GM23338 (cell line): ENCODE results near the gene PPP1R2B. TPM values are rescaled to one million over a fixed set of nuclear protein-coding genes. Genes with fewer than 3 reads are reported as not detected.
A peak's percentile ranks its signal among the peaks of the same experiment; 100 is the strongest.

Experiments used
- ATAC-seq: fragments of 200-7000 bp; cut with Tn5 transposase; 3 replicates; pipeline ENCODE4 v1.9.1; 2020
- DNase-seq: peaks from one replicate; pipeline ENCODE4 v3.0.0-alpha.2; 2015; ENCODE audit warnings: low spot score
- H2AFZ ChIP-seq: fragments of 200-600 bp; sonication (generic); 2 replicates; pipeline ENCODE4 v1.8.0; 2016; ENCODE audit warnings: antibody characterized with exemption, mild to moderate bottlenecking, moderate library complexity
- H3F3A ChIP-seq: fragments of 200-600 bp; sonication (generic); replicated peaks from 2 replicates; pipeline ENCODE4 v1.8.0; 2017; ENCODE audit warnings: antibody characterized with exemption, mixed run types, low read depth
- H3K27ac ChIP-seq: fragments of 200-600 bp; sonication (generic); 2 replicates; pipeline ENCODE4 v1.6.1; 2016; ENCODE audit warnings: low read depth
- H3K27me3 ChIP-seq: fragments of 200-600 bp; sonication (generic); 2 replicates; pipeline ENCODE4 v1.8.0; 2016; ENCODE audit warnings: mild to moderate bottlenecking, mixed run types, moderate library complexity; ENCODE audit not compliant: insufficient read depth
- H3K36me3 ChIP-seq: fragments of 200-600 bp; sonication (generic); 2 replicates; pipeline ENCODE4 v1.8.0; 2016; ENCODE audit warnings: mild to moderate bottlenecking; ENCODE audit not compliant: insufficient read depth
- H3K4me1 ChIP-seq: fragments of 200-600 bp; sonication (generic); 2 replicates; pipeline ENCODE4 v1.8.0; 2016; ENCODE audit warnings: mild to moderate bottlenecking, moderate library complexity; ENCODE audit not compliant: insufficient read depth
- H3K4me2 ChIP-seq: fragments of 200-600 bp; sonication (generic); 2 replicates; pipeline ENCODE4 v1.7.1; 2017; ENCODE audit warnings: mixed run types
- H3K4me3 ChIP-seq: fragments of 200-600 bp; sonication (generic); 2 replicates; pipeline ENCODE4 v1.6.1; 2016; ENCODE audit warnings: mixed run types
- H3K79me2 ChIP-seq: fragments of 200-600 bp; sonication (generic); replicated peaks from 2 replicates; pipeline ENCODE4 v1.8.0; 2017; ENCODE audit warnings: mild to moderate bottlenecking; ENCODE audit not compliant: insufficient read depth
- H3K9me2 ChIP-seq: fragments of 200-600 bp; sonication (generic); 2 replicates; pipeline ENCODE4 v1.8.0; 2017; ENCODE audit not compliant: insufficient read depth
- H4K20me1 ChIP-seq: fragments of 200-600 bp; sonication (generic); replicated peaks from 2 replicates; pipeline ENCODE4 v1.8.0; 2017; ENCODE audit warnings: mild to moderate bottlenecking; ENCODE audit not compliant: insufficient read depth
- H3K27ac Mint-ChIP-seq: 2 replicates; pipeline ENCODE4 v1.8.0; 2020; ENCODE audit warnings: inconsistent platforms, mild to moderate bottlenecking, moderate library complexity, mixed read lengths
- H3K27me3 Mint-ChIP-seq: 3 replicates; pipeline ENCODE4 v1.8.0; 2022; ENCODE audit warnings: low read depth, mild to moderate bottlenecking, moderate library complexity, mixed read lengths, inconsistent platforms; ENCODE audit not compliant: insufficient read depth, poor library complexity
- H3K36me3 Mint-ChIP-seq: 3 replicates; pipeline ENCODE4 v1.8.0; 2021; ENCODE audit warnings: low read depth, mild to moderate bottlenecking, inconsistent platforms, moderate library complexity, mixed read lengths
- H3K4me1 Mint-ChIP-seq: 3 replicates; pipeline ENCODE4 v1.8.0; 2020; ENCODE audit warnings: mild to moderate bottlenecking, inconsistent platforms, mixed read lengths
- H3K4me3 Mint-ChIP-seq: 3 replicates; pipeline ENCODE4 v1.8.0; 2021; ENCODE audit warnings: moderate library complexity, mild to moderate bottlenecking, inconsistent platforms, mixed read lengths
- H3K9me3 Mint-ChIP-seq: 3 replicates; pipeline ENCODE4 v1.8.0; 2020; ENCODE audit warnings: moderate library complexity, mild to moderate bottlenecking, inconsistent platforms, mixed read lengths
- CREB1 ChIP-seq: fragments of 250-450 bp; sonication (Bioruptor Pico); IDR thresholded peaks from 2 replicates; pipeline ENCODE4 v1.5.0; 2020; ENCODE audit warnings: low read depth, mild to moderate bottlenecking, moderate library complexity
- ETS1 ChIP-seq: IDR thresholded peaks from 2 replicates; pipeline ENCODE4 v1.6.1; 2016; ENCODE audit warnings: antibody characterized with exemption
- EZH2 ChIP-seq: fragments of 200-600 bp; sonication (generic); IDR thresholded peaks from one replicate; pipeline ENCODE4 v1.8.0; 2017; ENCODE audit warnings: antibody characterized with exemption, mild to moderate bottlenecking, low read depth; ENCODE audit not compliant: unreplicated experiment
- EZH2phosphoT487 ChIP-seq: fragments of 200-600 bp; sonication (generic); IDR thresholded peaks from one replicate; pipeline ENCODE4 v1.8.1; 2018; ENCODE audit warnings: antibody characterized with exemption; ENCODE audit not compliant: unreplicated experiment
- JUNB ChIP-seq: IDR thresholded peaks from one replicate; pipeline ENCODE4 v1.6.1; 2016; ENCODE audit warnings: antibody characterized with exemption; ENCODE audit not compliant: unreplicated experiment
- NANOG ChIP-seq: IDR thresholded peaks from 2 replicates; pipeline ENCODE4 v1.6.1; 2016; ENCODE audit warnings: antibody characterized with exemption, borderline replicate concordance
- POLR2AphosphoS5 ChIP-seq: IDR thresholded peaks from 2 replicates; pipeline ENCODE4 v1.6.1; 2016; ENCODE audit warnings: antibody characterized with exemption, low read depth
- REST ChIP-seq: IDR thresholded peaks from one replicate; pipeline ENCODE4 v1.6.1; 2018; ENCODE audit warnings: antibody characterized with exemption; ENCODE audit not compliant: unreplicated experiment
- STAT1 ChIP-seq: IDR thresholded peaks from one replicate; pipeline ENCODE4 v1.6.1; 2016; ENCODE audit warnings: antibody characterized with exemption; ENCODE audit not compliant: unreplicated experiment
- ZNF114 ChIP-seq: fragments of 250-450 bp; sonication (Bioruptor Pico); IDR thresholded peaks from 2 replicates; pipeline ENCODE4 v1.5.0; 2020; ENCODE audit warnings: mild to moderate bottlenecking, moderate library complexity
- ZNF331 ChIP-seq: fragments of 250-450 bp; sonication (Bioruptor Pico); IDR thresholded peaks from 2 replicates; pipeline ENCODE4 v1.5.0; 2020; ENCODE audit warnings: low read depth, mild to moderate bottlenecking, moderate library complexity
- polyA plus RNA-seq: library from polyadenylated mRNA; unstranded; fragments of >200 nt; fragmentation: Nextera tagmentation; extraction: Ambion mirVana; gene quantifications from 2 replicates; pipeline ENCODE4 v1.2.1, GENCODE V29; 2016
- total RNA-seq: library from RNA; depleted of rRNA; stranded (reverse); fragments of >200 nt; shearing (Covaris generic); gene quantifications from 2 replicates; pipeline ENCODE4 v1.2.3, GENCODE V29; 2014
- TF ChIP-seq, protein P1 (sequence below), 2 experiments: fragments of 200-600 bp in 1 of 2; sonication (generic) in 1 of 2; conservative IDR thresholded peaks; 2 replicates each; pipeline versions ENCODE4 v1.5.1 to v1.6.1; 2016 to 2017; ENCODE audit warnings: antibody characterized with exemption in 2 of 2, low read depth in 2 of 2, mild to moderate bottlenecking in 2 of 2, moderate library complexity in 1 of 2

Gene PPP1R2B
- total and polyA plus RNA-seq, 2 experiments from 2014 or later, result 0.11 to 0.21 TPM

GRCh38 chr5:156838961-156839360, 11.1 kb upstream of the PPP1R2B start:
- no peak overlapping the region for H3K27ac ChIP-seq
- no peak overlapping the region for H3K4me3 ChIP-seq
- H3K27ac Mint-ChIP-seq, result no peak overlapping the region
- no peak overlapping the region for H3K4me2 ChIP-seq
- H3K27me3 Mint-ChIP-seq, result peaks cover 1% of the 10 kb centered on the region
- DNase-seq (no peak), ATAC-seq (no peak)
- H3K36me3 ChIP-seq, result no peaks in the 10 kb centered on the region
- peak overlapping the region; percentile 43 for H2AFZ ChIP-seq
- H3K4me1 ChIP-seq, result no peaks in the 10 kb centered on the region
- H3K79me2 ChIP-seq, result no peaks in the 10 kb centered on the region
- no peak overlapping the region for H3K4me3 Mint-ChIP-seq
- H3K36me3 Mint-ChIP-seq, result no peaks in the 10 kb centered on the region
- no peaks in the 10 kb centered on the region for H4K20me1 ChIP-seq
- no peaks in the 10 kb centered on the region for H3K9me2 ChIP-seq
- no peaks in the 10 kb centered on the region for H3F3A ChIP-seq
- H3K4me1 Mint-ChIP-seq, result peaks cover 10% of the 10 kb centered on the region
- TF ChIP-seq EZH2phosphoT487, result no peak
- no peaks in the 10 kb centered on the region for H3K27me3 ChIP-seq
- H3K9me3 Mint-ChIP-seq, result no peaks in the 10 kb centered on the region

- H3K27me3 Mint-ChIP-seq, result peaks cover 1% of the 10 kb centered on the region
- TF ChIP-seq NANOG (no peak), EZH2 (no peak), JUNB (no peak), ETS1 (no peak), CREB1 (CRISPR knock-in tag) (no peak), EZH2phosphoT487 (no peak), STAT1 (no peak), POLR2AphosphoS5 (no peak), REST (no peak), ZNF331 (CRISPR knock-in tag) (no peak), ZNF114 (CRISPR knock-in tag) (no peak)
- TF ChIP-seq, protein P1, sequence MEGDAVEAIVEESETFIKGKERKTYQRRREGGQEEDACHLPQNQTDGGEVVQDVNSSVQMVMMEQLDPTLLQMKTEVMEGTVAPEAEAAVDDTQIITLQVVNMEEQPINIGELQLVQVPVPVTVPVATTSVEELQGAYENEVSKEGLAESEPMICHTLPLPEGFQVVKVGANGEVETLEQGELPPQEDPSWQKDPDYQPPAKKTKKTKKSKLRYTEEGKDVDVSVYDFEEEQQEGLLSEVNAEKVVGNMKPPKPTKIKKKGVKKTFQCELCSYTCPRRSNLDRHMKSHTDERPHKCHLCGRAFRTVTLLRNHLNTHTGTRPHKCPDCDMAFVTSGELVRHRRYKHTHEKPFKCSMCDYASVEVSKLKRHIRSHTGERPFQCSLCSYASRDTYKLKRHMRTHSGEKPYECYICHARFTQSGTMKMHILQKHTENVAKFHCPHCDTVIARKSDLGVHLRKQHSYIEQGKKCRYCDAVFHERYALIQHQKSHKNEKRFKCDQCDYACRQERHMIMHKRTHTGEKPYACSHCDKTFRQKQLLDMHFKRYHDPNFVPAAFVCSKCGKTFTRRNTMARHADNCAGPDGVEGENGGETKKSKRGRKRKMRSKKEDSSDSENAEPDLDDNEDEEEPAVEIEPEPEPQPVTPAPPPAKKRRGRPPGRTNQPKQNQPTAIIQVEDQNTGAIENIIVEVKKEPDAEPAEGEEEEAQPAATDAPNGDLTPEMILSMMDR (conservative IDR thresholded peaks at IDR 0.05; ENCODE audit: low read depth in 2 of 2), result no peak
Observed at GRCh38 chr5:156841737-156842136, 8.4 kb upstream of the PPP1R2B start.

More at GRCh38 chr5:156841737-156842136, 8.4 kb upstream of the PPP1R2B start:
- no peak for DNase-seq
- H3K4me1 ChIP-seq, result no peaks in the 10 kb centered on the region
- no peak overlapping the region for H2AFZ ChIP-seq
- no peaks in the 10 kb centered on the region for H3K9me2 ChIP-seq
- no peaks in the 10 kb centered on the region for H3K79me2 ChIP-seq
- H3K36me3 Mint-ChIP-seq, result no peaks in the 10 kb centered on the region
- H4K20me1 ChIP-seq, result no peaks in the 10 kb centered on the region
- no peak for ATAC-seq
- no peaks in the 10 kb centered on the region for H3K4me1 Mint-ChIP-seq
- H3K4me2 ChIP-seq, result no peak overlapping the region
- H3K4me3 ChIP-seq, result no peak overlapping the region
- no peaks in the 10 kb centered on the region for H3K36me3 ChIP-seq
- H3K27ac ChIP-seq, result no peak overlapping the region
- no peak overlapping the region for H3K27ac Mint-ChIP-seq
- no peaks in the 10 kb centered on the region; the same call in 2 of the 3 replicates for H3K9me3 Mint-ChIP-seq
- H3F3A ChIP-seq, result no peaks in the 10 kb centered on the region
- no peak overlapping the region for H3K4me3 Mint-ChIP-seq
- no peaks in the 10 kb centered on the region for H3K27me3 ChIP-seq
